H9 (cell line): ENCODE data around the gene SMCO4. TPM values are rescaled to one million over a fixed set of nuclear protein-coding genes. Genes with fewer than 3 reads are reported as not detected.

ENCODE experiments used
- DNase-seq: peaks from one replicate; pipeline ENCODE4 v3.0.0-alpha.2; 2017
- H2AFZ ChIP-seq: one replicate; pipeline ENCODE4 v1.6.1; 2013; ENCODE audit warnings: mild to moderate bottlenecking, low read length, control low read depth, moderate library complexity
- H2AK5ac ChIP-seq: 2 replicates; pipeline ENCODE4 v1.6.1; 2013; ENCODE audit warnings: low read length, control low read depth, mixed read lengths; ENCODE audit not compliant: insufficient read length
- H2BK120ac ChIP-seq: one replicate; pipeline ENCODE4 v1.6.1; 2013; ENCODE audit warnings: low read depth, mild to moderate bottlenecking, low read length, control low read depth, inconsistent platforms; ENCODE audit not compliant: poor library complexity, severe bottlenecking
- H2BK12ac ChIP-seq: 2 replicates; pipeline ENCODE4 v1.6.1; 2013; ENCODE audit warnings: low read length, control low read depth, mixed read lengths, low read depth; ENCODE audit not compliant: insufficient read length
- H2BK15ac ChIP-seq: 2 replicates; pipeline ENCODE4 v1.6.1; 2013; ENCODE audit warnings: low read depth, low read length, control low read depth
- H2BK20ac ChIP-seq: one replicate; pipeline ENCODE4 v1.6.1; 2013; ENCODE audit warnings: low read depth, mild to moderate bottlenecking, low read length, control low read depth, inconsistent platforms; ENCODE audit not compliant: poor library complexity, severe bottlenecking
- H2BK5ac ChIP-seq: 2 replicates; pipeline ENCODE4 v1.6.1; 2013; ENCODE audit warnings: low read length, control low read depth, mixed read lengths; ENCODE audit not compliant: insufficient read length
- H3K14ac ChIP-seq: 2 replicates; pipeline ENCODE4 v1.6.1; 2013; ENCODE audit warnings: low read length, control low read depth; ENCODE audit not compliant: insufficient read depth
- H3K18ac ChIP-seq: 2 replicates; pipeline ENCODE4 v1.6.1; 2013; ENCODE audit warnings: low read depth, mild to moderate bottlenecking, mixed read lengths, low read length, control low read depth; ENCODE audit not compliant: insufficient read length
- H3K23ac ChIP-seq: 2 replicates; pipeline ENCODE4 v1.6.1; 2013; ENCODE audit warnings: low read length, control low read depth, mixed read lengths, low read depth; ENCODE audit not compliant: insufficient read length
- H3K23me2 ChIP-seq: 2 replicates; pipeline ENCODE4 v1.6.1; 2013; ENCODE audit warnings: low read depth, mild to moderate bottlenecking, mixed read lengths, low read length, control low read depth; ENCODE audit not compliant: insufficient read length, poor library complexity, severe bottlenecking
- H3K27ac ChIP-seq: 2 replicates; pipeline ENCODE4 v1.5.1; 2013; ENCODE audit warnings: low read length, control low read depth, mixed read lengths, low read depth; ENCODE audit not compliant: insufficient read length
- H3K27me3 ChIP-seq: 2 replicates; pipeline ENCODE4 v1.6.1; 2013; ENCODE audit warnings: low read length, control low read depth, inconsistent platforms; ENCODE audit not compliant: insufficient read depth
- H3K4ac ChIP-seq: 2 replicates; pipeline ENCODE4 v1.6.1; 2013; ENCODE audit warnings: low read depth, mild to moderate bottlenecking, control low read depth, inconsistent platforms, low read length, moderate library complexity
- H3K4me1 ChIP-seq: 2 replicates; pipeline ENCODE4 v1.6.1; 2013; ENCODE audit warnings: low read length, control low read depth, inconsistent platforms; ENCODE audit not compliant: insufficient read depth
- H3K4me2 ChIP-seq: 2 replicates; pipeline ENCODE4 v1.6.1; 2013; ENCODE audit warnings: low read length, control low read depth, mixed read lengths; ENCODE audit not compliant: insufficient read length, insufficient read depth
- H3K56ac ChIP-seq: 2 replicates; pipeline ENCODE4 v1.6.1; 2013; ENCODE audit warnings: low read depth, mild to moderate bottlenecking, mixed read lengths, low read length, control low read depth; ENCODE audit not compliant: insufficient read length
- H3K79me1 ChIP-seq: 2 replicates; pipeline ENCODE4 v1.6.1; 2013; ENCODE audit warnings: low read depth, mild to moderate bottlenecking, moderate library complexity, low read length, control low read depth, inconsistent platforms; ENCODE audit not compliant: insufficient read depth, poor library complexity, severe bottlenecking
- H3K79me2 ChIP-seq: 2 replicates; pipeline ENCODE4 v1.6.1; 2013; ENCODE audit warnings: low read length, control low read depth, inconsistent platforms; ENCODE audit not compliant: insufficient read depth
- H3K9ac ChIP-seq: 2 replicates; pipeline ENCODE4 v1.6.1; 2013; ENCODE audit warnings: low read length, control low read depth, mixed read lengths; ENCODE audit not compliant: insufficient read length; ENCODE audit errors: extremely low read depth
- H3K9me3 ChIP-seq: one replicate; pipeline ENCODE4 v1.6.1; 2013; ENCODE audit warnings: low read depth, low read length, inconsistent platforms; ENCODE audit not compliant: control insufficient read depth
- H3T11ph ChIP-seq: one replicate; pipeline ENCODE4 v1.6.1; 2013; ENCODE audit warnings: mild to moderate bottlenecking, low read length, control low read depth, inconsistent platforms
- H4K20me1 ChIP-seq: one replicate; pipeline ENCODE4 v1.6.1; 2013; ENCODE audit not compliant: control insufficient read depth, insufficient read length, insufficient read depth
- H4K5ac ChIP-seq: 2 replicates; pipeline ENCODE4 v1.6.1; 2013; ENCODE audit warnings: low read depth, mild to moderate bottlenecking, mixed read lengths, low read length, control low read depth; ENCODE audit not compliant: insufficient read length
- H4K8ac ChIP-seq: replicated peaks from 2 replicates; pipeline ENCODE4 v1.6.1; 2013; ENCODE audit warnings: low read length, control low read depth, mixed read lengths, low read depth; ENCODE audit not compliant: insufficient read length
- H4K91ac ChIP-seq: 2 replicates; pipeline ENCODE4 v1.6.1; 2013; ENCODE audit warnings: low read depth, mild to moderate bottlenecking, moderate library complexity, mixed read lengths, low read length, control low read depth; ENCODE audit not compliant: insufficient read length
- H3K27ac Mint-ChIP-seq, 3 experiments: 2 replicates in 2 of 3; 3 replicates in 1 of 3; pipeline ENCODE4 v1.8.0; 2020 to 2021; ENCODE audit warnings: mixed read lengths in 3 of 3, mild to moderate bottlenecking in 1 of 3, moderate library complexity in 1 of 3
- H3K27me3 Mint-ChIP-seq: 2 replicates; pipeline ENCODE4 v1.8.0; 2021; ENCODE audit warnings: low read depth, mild to moderate bottlenecking, moderate library complexity, mixed read lengths
- H3K36me3 Mint-ChIP-seq, 3 experiments: 2 replicates in 2 of 3; 3 replicates in 1 of 3; pipeline ENCODE4 v1.8.0; 2020 to 2021; ENCODE audit warnings: low read depth in 3 of 3, mixed read lengths in 3 of 3; ENCODE audit not compliant: insufficient read depth in 1 of 3
- H3K4me1 Mint-ChIP-seq, 2 experiments: 2 replicates each; pipeline ENCODE4 v1.8.0; 2020; ENCODE audit warnings: mixed read lengths in 2 of 2
- H3K4me3 Mint-ChIP-seq, 2 experiments: 2 replicates in 1 of 2; 3 replicates in 1 of 2; pipeline ENCODE4 v1.8.0; 2020 to 2021; ENCODE audit warnings: mild to moderate bottlenecking in 2 of 2, mixed read lengths in 2 of 2, moderate library complexity in 1 of 2
- H3K9me3 Mint-ChIP-seq, 2 experiments: 2 replicates in 1 of 2; 3 replicates in 1 of 2; pipeline ENCODE4 v1.8.0; 2020; ENCODE audit warnings: mild to moderate bottlenecking in 2 of 2, mixed read lengths in 2 of 2, moderate library complexity in 1 of 2
- CTCF ChIP-seq: fragments of 200-600 bp; sonication (generic); conservative IDR thresholded peaks from 3 replicates; pipeline ENCODE4 v1.8.0; 2021; ENCODE audit warnings: antibody characterized with exemption, mild to moderate bottlenecking
- WGBS: extraction: QIAGEN DNeasy Blood & Tissue Kit; methylation state at CpG from one replicate; pipeline ENCODE4 v1.1.7; 2013; ENCODE audit warnings: missing lambda C conversion rate, low lambda C conversion rate, mixed read lengths; ENCODE audit not compliant: insufficient read length; ENCODE audit errors: extremely low coverage; 5-methylcytosine and 5-hydroxymethylcytosine counted together
- total RNA-seq: library from RNA; stranded (reverse); gene quantifications from 2 replicates; pipeline ENCODE4 v1.2.1, GENCODE V29; 2021

The SMCO4 gene
- total RNA-seq, 1 experiment from 2014 or later = 35.6 TPM

DNA sequence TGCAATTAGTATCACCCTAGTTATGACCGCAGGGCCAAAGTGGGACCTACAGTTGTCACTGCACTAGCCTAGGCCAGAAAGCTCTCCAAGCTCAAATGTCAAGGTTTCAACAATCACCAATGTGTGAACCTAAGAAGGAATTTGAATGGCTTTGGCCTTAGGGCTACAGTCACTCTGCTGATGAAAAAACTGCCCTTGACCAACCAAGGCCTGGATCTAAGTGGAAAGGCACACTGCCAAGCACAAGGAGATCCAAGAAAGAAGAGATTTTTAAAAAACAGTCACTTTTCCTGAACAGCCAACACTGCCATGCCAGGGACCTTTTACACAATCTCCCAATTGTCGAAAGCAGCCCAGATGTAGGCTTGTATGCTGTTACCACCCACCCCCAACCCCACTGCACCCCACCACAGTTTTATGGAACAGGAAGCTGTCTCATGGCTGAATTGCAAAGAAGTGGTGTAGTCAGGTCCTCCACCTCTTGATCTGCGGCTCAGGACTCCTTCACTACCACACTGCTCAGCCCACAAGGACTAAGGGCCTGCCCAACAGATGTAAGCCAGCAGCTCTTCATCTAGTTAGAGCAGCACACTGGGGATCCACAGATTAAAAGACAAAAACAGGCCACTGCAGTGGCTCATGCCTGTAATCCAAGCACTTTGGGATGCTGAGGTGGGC, 32.9 kb downstream of the SMCO4 start:
- Histone ChIP-seq H2AK5ac (no peak overlapping the region), H4K8ac (no peak overlapping the region), H3K27me3 (no peaks in the 10 kb centered on the region), H4K20me1 (no peaks in the 10 kb centered on the region), H3K9ac (no peak overlapping the region), H3K14ac (no peak overlapping the region), H3K18ac (no peak overlapping the region), H3K4me2 (no peak overlapping the region), H2BK12ac (no peak overlapping the region), H2BK20ac (no peak overlapping the region), H2BK15ac (no peak overlapping the region), H3K79me1 (no peaks in the 10 kb centered on the region), H3K79me2 (no peaks in the 10 kb centered on the region), H2AFZ (no peak overlapping the region), H3K56ac (no peak overlapping the region), H2BK5ac (no peak overlapping the region), H2BK120ac (no peak overlapping the region), H3K23ac (no peak overlapping the region), H3T11ph (no peak overlapping the region), H3K23me2 (no peaks in the 10 kb centered on the region), H3K9me3 (no peaks in the 10 kb centered on the region), H3K4me1 (no peaks in the 10 kb centered on the region), H4K91ac (no peak overlapping the region), H3K27ac (no peak overlapping the region), H3K4ac (no peak overlapping the region), H4K5ac (no peak overlapping the region)
- Mint-ChIP-seq H3K4me1 (peaks cover under 1 to 7% of the 10 kb centered on the region in 2 experiments; a peak in 3 of 4 replicates), H3K4me3 (no peak overlapping the region), H3K27ac (no peak overlapping the region), H3K36me3 (peaks cover 6 to 7% (median 6%) of the 10 kb centered on the region in 3 experiments; a peak in 6 of 7 replicates), H3K9me3 (peaks cover 6 to 7% of the 10 kb centered on the region in 2 experiments; a peak in 4 of 5 replicates), H3K27me3 (no peaks in the 10 kb centered on the region)
- no peak for TF ChIP-seq CTCF
- no CpG with 5 or more reads among the region's 3 CpGs for WGBS
- no peak for DNase-seq
